SK-N-MC (cell line): ENCODE data around the gene NFATC1.

Experiments
- EZH2 ChIP-seq: fragments of 200-600 bp; sonication (generic); IDR thresholded peaks from one replicate; pipeline ENCODE4 v1.6.1; 2017; ENCODE audit warnings: antibody characterized with exemption
- POLR2AphosphoS5 ChIP-seq: IDR thresholded peaks from 2 replicates; pipeline ENCODE4 v1.6.1; 2012; ENCODE audit warnings: mild to moderate bottlenecking, low read depth, low read length, borderline replicate concordance

- no peak for TF ChIP-seq EZH2
- TF ChIP-seq POLR2AphosphoS5: no peak
Observed at GRCh38 chr18:79566771-79567431, 171.2 kb downstream of the NFATC1 start.
